GM13976 (cell line): Measurements from ENCODE around the gene KLF12.

Experiments
- DNase-seq: peaks from one replicate; pipeline ENCODE4 v3.0.0; 2012; ENCODE audit warnings: low spot score
- CTCF ChIP-seq: IDR thresholded peaks from 2 replicates; pipeline ENCODE4 v1.5.1; 2012; ENCODE audit warnings: borderline replicate concordance, mild to moderate bottlenecking; ENCODE audit not compliant: insufficient read depth; ENCODE audit errors: extremely low read depth, missing control alignments, control extremely low read depth
- in situ Hi-C: fragments of 300-500 bp; cut with MboI; formaldehyde crosslinking; loops from one replicate; pipeline ENCODE4 v1.12.0; 2022; ENCODE audit warnings: low sequenced_read_pairs, mixed read lengths, inconsistent platforms; ENCODE audit not compliant: unreplicated experiment

The KLF12 gene

GRCh38 chr13:74101436-74101835, 32.8 kb downstream of the KLF12 start:
- no peak for TF ChIP-seq CTCF
- no peak for DNase-seq
- in situ Hi-C loops = no loop called here

GRCh38 chr13:74098077-74098476, 36.1 kb downstream of the KLF12 start:
- in situ Hi-C loops = no loop called here
- TF ChIP-seq CTCF = no peak
- no peak for DNase-seq

- in situ Hi-C loops = no loop called here
- no peak for DNase-seq
- TF ChIP-seq CTCF = no peak
These were observed 37.1 kb downstream of the KLF12 start for GRCh38 chr13:74097116-74097515.

- no peak for DNase-seq
- no peak for TF ChIP-seq CTCF
- in situ Hi-C loops = no loop called here
These were observed 40.5 kb downstream of the KLF12 start for GRCh38 chr13:74093691-74094090.

- in situ Hi-C loops = no loop called here
- no peak for TF ChIP-seq CTCF
These were observed 41.5 kb downstream of the KLF12 start for GRCh38 chr13:74092711-74093110.

GRCh38 chr13:74090869-74091605, 43.2 kb downstream of the KLF12 start:
- in situ Hi-C loops = no loop called here
- no peak for TF ChIP-seq CTCF
- no peak for DNase-seq

More at GRCh38 chr13:74092711-74093110, 41.5 kb downstream of the KLF12 start:
- no peak for DNase-seq
